Right atrium auricular region (tissue), 2 donors: ENCODE data around the gene SOBP. TPM values are rescaled to one million over a fixed set of nuclear protein-coding genes. Genes with fewer than 3 reads are reported as not detected.
A peak's percentile ranks its signal among the peaks of the same experiment; 100 is the strongest.

ENCODE experiments used
- DNase-seq: peaks from one replicate; pipeline ENCODE4 v3.0.0-alpha.2; 2019; ENCODE audit warnings: low spot score
- H3K27ac ChIP-seq, 2 donors: fragments of 200-600 bp; sonication (generic); 1 replicate in 1 of 2; 2 replicates in 1 of 2; pipeline ENCODE4 v1.5.1; 2016 to 2019
- H3K27me3 ChIP-seq, 2 donors: fragments of 200-600 bp; sonication (generic); one replicate each; pipeline versions ENCODE4 v1.5.1 to v1.6.0; 2017 to 2019
- H3K36me3 ChIP-seq: fragments of 200-600 bp; sonication (generic); one replicate; pipeline ENCODE4 v1.5.1; 2016
- H3K4me1 ChIP-seq, 2 donors: fragments of 200-600 bp; sonication (generic); one replicate each; pipeline versions ENCODE4 v1.5.1 to v1.6.0; 2017 to 2019
- H3K4me3 ChIP-seq, 2 donors: fragments of 200-600 bp; sonication (generic); 1 replicate in 1 of 2; 2 replicates in 1 of 2; pipeline ENCODE4 v1.5.1; 2017 to 2019; ENCODE audit warnings: mild to moderate bottlenecking in 1 of 2, moderate library complexity in 1 of 2
- H3K9me3 ChIP-seq, 2 donors: fragments of 200-600 bp; sonication (generic); one replicate each; pipeline ENCODE4 v1.5.1; 2019
- total RNA-seq, 2 donors: library from RNA; depleted of rRNA; stranded (reverse); fragments of >200 nt; gene quantifications; one replicate each; pipeline ENCODE4 v1.1.0, GENCODE V29; 2016
- TF ChIP-seq, protein P1 (sequence below), 2 donors: fragments of 200-600 bp; sonication (generic); IDR thresholded peaks; one replicate each; pipeline ENCODE4 v1.5.1; 2019; ENCODE audit warnings: antibody characterized with exemption in 2 of 2

The SOBP gene
- total RNA-seq, 2 donors from 2014 or later, result 8.2 to 8.5 TPM

DNA sequence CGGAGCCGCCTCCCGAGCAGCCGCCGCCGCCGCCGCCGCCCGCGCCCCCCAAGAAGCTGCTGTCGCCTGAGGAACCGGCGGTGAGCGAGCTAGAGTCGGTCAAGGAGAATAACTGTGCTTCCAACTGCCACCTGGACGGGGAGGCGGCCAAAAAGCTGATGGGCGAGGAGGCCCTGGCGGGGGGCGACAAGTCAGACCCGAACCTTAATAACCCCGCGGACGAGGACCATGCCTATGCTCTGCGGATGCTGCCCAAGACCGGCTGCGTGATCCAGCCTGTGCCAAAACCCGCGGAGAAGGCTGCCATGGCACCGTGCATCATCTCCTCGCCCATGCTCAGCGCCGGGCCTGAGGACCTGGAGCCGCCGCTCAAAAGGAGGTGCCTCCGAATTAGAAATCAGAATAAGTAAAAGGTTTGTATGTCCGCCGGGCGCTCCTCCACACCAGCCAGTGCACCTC, 145.2 kb downstream of the SOBP start:
- H3K9me3 ChIP-seq, result no peaks in the 10 kb centered on the region
- DNase-seq, result no peak
- TF ChIP-seq, protein P1, sequence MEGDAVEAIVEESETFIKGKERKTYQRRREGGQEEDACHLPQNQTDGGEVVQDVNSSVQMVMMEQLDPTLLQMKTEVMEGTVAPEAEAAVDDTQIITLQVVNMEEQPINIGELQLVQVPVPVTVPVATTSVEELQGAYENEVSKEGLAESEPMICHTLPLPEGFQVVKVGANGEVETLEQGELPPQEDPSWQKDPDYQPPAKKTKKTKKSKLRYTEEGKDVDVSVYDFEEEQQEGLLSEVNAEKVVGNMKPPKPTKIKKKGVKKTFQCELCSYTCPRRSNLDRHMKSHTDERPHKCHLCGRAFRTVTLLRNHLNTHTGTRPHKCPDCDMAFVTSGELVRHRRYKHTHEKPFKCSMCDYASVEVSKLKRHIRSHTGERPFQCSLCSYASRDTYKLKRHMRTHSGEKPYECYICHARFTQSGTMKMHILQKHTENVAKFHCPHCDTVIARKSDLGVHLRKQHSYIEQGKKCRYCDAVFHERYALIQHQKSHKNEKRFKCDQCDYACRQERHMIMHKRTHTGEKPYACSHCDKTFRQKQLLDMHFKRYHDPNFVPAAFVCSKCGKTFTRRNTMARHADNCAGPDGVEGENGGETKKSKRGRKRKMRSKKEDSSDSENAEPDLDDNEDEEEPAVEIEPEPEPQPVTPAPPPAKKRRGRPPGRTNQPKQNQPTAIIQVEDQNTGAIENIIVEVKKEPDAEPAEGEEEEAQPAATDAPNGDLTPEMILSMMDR (IDR thresholded peaks at IDR 0.05), result no peak
- H3K27me3 ChIP-seq, result no peaks in the 10 kb centered on the region
- peaks cover 0 to 10% of the 10 kb centered on the region in 2 donors for H3K4me1 ChIP-seq
- H3K4me3 ChIP-seq, result peak overlapping the region in 1 of 2 donors; percentile 40
- peaks cover 3% of the 10 kb centered on the region for H3K36me3 ChIP-seq
- no peak overlapping the region for H3K27ac ChIP-seq

DNA sequence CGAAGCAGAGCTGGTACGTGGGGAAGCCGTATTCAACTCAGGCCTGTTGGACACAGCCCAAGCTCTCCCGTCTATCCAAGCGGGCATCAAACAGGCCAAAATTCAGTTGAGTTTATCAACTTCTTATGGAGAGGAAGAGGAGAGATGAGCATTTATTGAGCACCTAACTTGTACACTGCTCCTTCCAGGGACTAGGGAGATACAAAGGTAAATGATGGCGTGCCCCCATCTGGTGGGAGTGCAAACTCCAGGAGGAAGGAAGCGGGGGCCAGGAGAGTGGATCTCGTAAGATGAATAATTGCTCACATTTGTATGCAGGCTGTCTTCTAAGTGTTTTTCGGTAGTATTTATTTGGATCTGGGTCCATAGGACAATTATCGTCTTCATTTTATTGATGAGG, 146.6 kb downstream of the SOBP start:
- Histone ChIP-seq H3K27me3 (no peaks in the 10 kb centered on the region), H3K4me3 (no peak overlapping the region), H3K27ac (no peak overlapping the region), H3K36me3 (peaks cover 3% of the 10 kb centered on the region), H3K4me1 (peaks cover 0 to 18% of the 10 kb centered on the region in 2 donors), H3K9me3 (no peaks in the 10 kb centered on the region)
- TF ChIP-seq, protein P1 (IDR thresholded peaks at IDR 0.05), result no peak
- no peak for DNase-seq

DNA sequence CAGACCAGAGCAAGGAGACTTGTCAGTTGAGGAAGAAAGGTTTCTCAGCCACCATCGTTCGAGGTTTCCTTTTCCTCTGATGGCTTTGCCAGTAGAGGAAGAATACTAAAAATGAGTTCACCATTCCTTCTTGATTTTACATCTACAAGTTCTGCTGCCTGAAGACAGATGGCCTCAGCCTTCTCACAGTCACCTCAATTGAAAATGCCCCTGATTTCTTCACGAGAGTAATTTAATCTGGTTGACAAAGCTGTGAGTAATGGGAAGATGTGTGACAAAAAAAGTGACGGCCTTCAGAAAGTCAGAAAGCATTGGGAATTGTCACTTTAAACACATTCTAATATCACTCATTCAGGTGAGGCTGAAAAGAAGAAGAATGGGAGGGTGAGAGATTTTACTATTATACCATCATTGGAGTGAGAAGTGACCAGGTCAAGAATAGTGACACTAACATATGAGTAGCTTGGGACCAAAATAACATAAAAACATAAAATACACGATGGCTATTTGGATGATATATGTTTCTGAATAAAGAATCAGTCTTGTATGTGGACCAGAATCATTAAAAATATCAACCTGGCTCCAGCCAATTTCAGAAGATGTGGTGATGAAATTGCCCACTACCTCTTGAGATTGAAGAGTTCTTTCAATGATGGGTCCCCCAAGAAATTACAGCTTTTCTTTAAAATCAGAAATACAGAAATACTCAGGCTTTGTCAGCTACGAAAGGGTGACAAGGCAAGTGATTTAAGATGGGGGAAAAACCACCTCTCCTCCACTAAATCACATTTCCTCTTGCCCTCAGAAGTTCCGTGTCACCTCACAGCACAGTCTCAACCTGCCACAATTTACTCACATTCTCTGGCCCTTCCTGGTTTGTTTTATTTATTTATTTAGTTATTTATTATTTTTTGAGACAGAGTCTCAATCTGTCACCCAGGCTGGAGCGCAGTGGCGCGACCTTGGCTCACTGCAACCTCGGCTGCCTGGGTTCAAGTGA, 147.7 kb downstream of the SOBP start:
- TF ChIP-seq, protein P1 (IDR thresholded peaks at IDR 0.05), result no peak
- Histone ChIP-seq H3K9me3 (no peaks in the 10 kb centered on the region), H3K27me3 (no peaks in the 10 kb centered on the region), H3K36me3 (peaks cover 3% of the 10 kb centered on the region), H3K4me1 (peaks cover 0 to 29% of the 10 kb centered on the region in 2 donors), H3K4me3 (no peak overlapping the region), H3K27ac (no peak overlapping the region)
- DNase-seq, result no peak

DNA sequence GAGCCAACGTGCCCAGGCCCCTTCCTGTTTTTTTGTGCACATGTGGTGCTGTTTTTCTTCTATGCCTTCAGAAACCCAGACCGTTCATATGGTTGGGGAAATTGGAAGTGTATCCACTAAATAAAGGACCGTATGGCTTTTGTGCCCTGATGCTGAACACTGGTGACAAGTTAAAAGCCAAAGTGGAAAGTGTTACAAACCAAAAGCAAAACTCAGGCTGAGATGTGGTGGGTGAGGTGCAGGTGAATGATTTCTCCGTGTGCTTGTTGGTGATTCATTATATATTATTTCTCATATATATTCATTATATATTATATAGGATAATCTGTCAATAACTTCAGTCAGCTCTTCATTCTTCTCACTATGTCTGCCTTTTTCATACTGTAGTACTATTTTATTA, 148.6 kb downstream of the SOBP start:
- Histone ChIP-seq H3K4me3 (no peak overlapping the region), H3K27ac (no peak overlapping the region), H3K4me1 (peaks cover 0 to 30% of the 10 kb centered on the region in 2 donors), H3K9me3 (no peaks in the 10 kb centered on the region), H3K36me3 (peaks cover 3% of the 10 kb centered on the region), H3K27me3 (no peaks in the 10 kb centered on the region)
- TF ChIP-seq, protein P1 (IDR thresholded peaks at IDR 0.05), result no peak
- DNase-seq, result no peak

DNA sequence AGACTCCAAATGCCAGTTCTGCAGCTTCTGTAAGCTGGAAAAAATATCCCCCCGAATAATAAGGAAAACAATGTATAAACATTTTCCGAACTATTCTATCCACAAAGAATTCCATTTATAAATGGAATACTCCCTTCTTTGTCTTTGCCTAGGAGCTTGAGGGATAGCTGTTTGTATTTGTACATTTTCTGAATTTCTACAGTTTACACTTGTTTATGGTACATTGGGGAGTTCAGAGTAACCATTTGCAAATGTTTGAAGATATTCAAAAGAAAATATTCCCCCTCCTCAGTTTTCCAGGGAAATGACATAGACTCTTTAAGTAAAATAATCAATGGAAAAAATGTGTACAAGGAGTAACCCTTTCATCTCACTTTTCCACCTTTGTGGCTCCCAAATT, 149.6 kb downstream of the SOBP start:
- peaks cover 3% of the 10 kb centered on the region for H3K36me3 ChIP-seq
- TF ChIP-seq, protein P1 (IDR thresholded peaks at IDR 0.05), result no peak
- no peak overlapping the region for H3K4me3 ChIP-seq
- no peak for DNase-seq
- no peak overlapping the region for H3K27ac ChIP-seq
- H3K27me3 ChIP-seq, result no peaks in the 10 kb centered on the region
- H3K9me3 ChIP-seq, result no peaks in the 10 kb centered on the region
- H3K4me1 ChIP-seq, result peaks cover 0 to 23% of the 10 kb centered on the region in 2 donors
